ENCODE data around the gene KIAA1217.
"Not testable (repeated sequence)": the region's sequence is repeated elsewhere in the genome, so short reads cannot be mapped to it uniquely, and the experiment has no call there.

The KIAA1217 gene

GRCh38 chr10:24339387-24339786, 130.4 kb downstream of the KIAA1217 start:
- no peak for DNase-seq (ENCODE audit: low spot score)

- no peak for DNase-seq (ENCODE audit: low spot score)
Measured at GRCh38 chr10:24340446-24340845, 131.5 kb downstream of the KIAA1217 start.

GRCh38 chr10:24340883-24341282, 131.9 kb downstream of the KIAA1217 start:
- DNase-seq (ENCODE audit: low spot score): no peak

GRCh38 chr10:24341371-24341770, 132.4 kb downstream of the KIAA1217 start:
- no peak for DNase-seq (ENCODE audit: low spot score)

GRCh38 chr10:24341897-24342296, 133.0 kb downstream of the KIAA1217 start:
- DNase-seq (ENCODE audit: low spot score): no peak

GRCh38 chr10:24343686-24344085, 134.7 kb downstream of the KIAA1217 start:
- no peak for DNase-seq (ENCODE audit: low spot score)

- DNase-seq (ENCODE audit: low spot score): no peak
Measured at GRCh38 chr10:24344279-24344678, 135.3 kb downstream of the KIAA1217 start.

GRCh38 chr10:24344695-24345463, 135.9 kb downstream of the KIAA1217 start:
- DNase-seq (ENCODE audit: low spot score): no peak

- DNase-seq (ENCODE audit: low spot score): no peak
Measured at GRCh38 chr10:24346877-24347519, 138.1 kb downstream of the KIAA1217 start.

- no peak for DNase-seq (ENCODE audit: low spot score)
Measured at GRCh38 chr10:24349379-24350001, 140.6 kb downstream of the KIAA1217 start.

- no peak for DNase-seq (ENCODE audit: low spot score)
Measured at GRCh38 chr10:24350070-24350921, 141.4 kb downstream of the KIAA1217 start.

GRCh38 chr10:24350922-24351225, 141.9 kb downstream of the KIAA1217 start:
- DNase-seq (ENCODE audit: low spot score): not testable (repeated sequence)

- no peak for DNase-seq (ENCODE audit: low spot score)
Measured at GRCh38 chr10:24351961-24352360, 143.0 kb downstream of the KIAA1217 start.

GRCh38 chr10:24352399-24352798, 143.5 kb downstream of the KIAA1217 start:
- DNase-seq (ENCODE audit: low spot score): no peak

- DNase-seq (ENCODE audit: low spot score): no peak
Measured at GRCh38 chr10:24353319-24353718, 144.4 kb downstream of the KIAA1217 start.

GRCh38 chr10:24355056-24355688, 146.2 kb downstream of the KIAA1217 start:
- DNase-seq (ENCODE audit: low spot score): no peak

- no peak for DNase-seq (ENCODE audit: low spot score)
Measured at GRCh38 chr10:24357344-24358004, 148.5 kb downstream of the KIAA1217 start.

GRCh38 chr10:24358022-24358421, 149.1 kb downstream of the KIAA1217 start:
- no peak for DNase-seq (ENCODE audit: low spot score)

- peak; percentile 39 for DNase-seq (ENCODE audit: low spot score)
Measured at GRCh38 chr10:24360282-24361127, 151.6 kb downstream of the KIAA1217 start.

- no peak for DNase-seq (ENCODE audit: low spot score)
Measured at GRCh38 chr10:24363070-24363469, 154.1 kb downstream of the KIAA1217 start.

All from SW480 (cell line).